Activated CD8-positive, alpha-beta memory T cell treated with anti-CD3 and anti-CD28 coated beads for 48 hours (primary cell): ENCODE results near the gene HPS3.

Source experiments
- DNase-seq, 3 experiments: peaks; one replicate each; pipeline ENCODE4 v3.0.0-alpha.2; 2020; ENCODE audit warnings: low read depth in 2 of 3, low spot score in 2 of 3

The HPS3 gene

GRCh38 chr3:149120051-149120972, 9.1 kb upstream of the HPS3 start:
- no peak for DNase-seq

GRCh38 chr3:149122721-149123578, 6.5 kb upstream of the HPS3 start:
- no peak for DNase-seq

- no peak for DNase-seq
Observed at GRCh38 chr3:149128821-149129220, 617 bp upstream of the HPS3 start.

- DNase-seq: no peak
Observed at GRCh38 chr3:149131589-149131988, 2.2 kb downstream of the HPS3 start.

- DNase-seq: no peak
Observed at GRCh38 chr3:149134575-149134974, 5.1 kb downstream of the HPS3 start.

- no peak for DNase-seq
Observed at GRCh38 chr3:149142682-149143081, 13.2 kb downstream of the HPS3 start.

GRCh38 chr3:149145356-149145755, 15.9 kb downstream of the HPS3 start:
- DNase-seq: no peak

GRCh38 chr3:149145974-149146373, 16.5 kb downstream of the HPS3 start:
- DNase-seq: no peak

- DNase-seq: no peak
Observed at GRCh38 chr3:149150436-149150835, 21.0 kb downstream of the HPS3 start.

- DNase-seq: no peak
Observed at GRCh38 chr3:149151843-149152242, 22.4 kb downstream of the HPS3 start.

GRCh38 chr3:149152420-149152819, 23.0 kb downstream of the HPS3 start:
- DNase-seq: no peak

- DNase-seq: no peak
Observed at GRCh38 chr3:149153402-149153801, 24.0 kb downstream of the HPS3 start.

- DNase-seq: no peak
Observed at GRCh38 chr3:149160754-149161300, 31.4 kb downstream of the HPS3 start.

GRCh38 chr3:149162007-149162406, 32.6 kb downstream of the HPS3 start:
- DNase-seq: no peak

- no peak for DNase-seq
Observed at GRCh38 chr3:149163066-149163465, 33.6 kb downstream of the HPS3 start.

GRCh38 chr3:149167898-149168297, 38.5 kb downstream of the HPS3 start:
- DNase-seq: no peak

GRCh38 chr3:149170672-149171071, 41.2 kb downstream of the HPS3 start:
- DNase-seq: no peak

GRCh38 chr3:149174901-149175300, 45.5 kb downstream of the HPS3 start:
- DNase-seq: no peak

- DNase-seq: no peak
Observed at GRCh38 chr3:149177122-149177521, 47.7 kb downstream of the HPS3 start.

- DNase-seq: no peak
Observed at GRCh38 chr3:149179220-149179619, 49.8 kb downstream of the HPS3 start.

- no peak for DNase-seq
Observed at GRCh38 chr3:149180057-149180573, 50.7 kb downstream of the HPS3 start.

- no peak for DNase-seq
Observed at GRCh38 chr3:149181182-149181581, 51.7 kb downstream of the HPS3 start.
